ENCODE measurements around the gene GGTA1.
A peak's percentile ranks its signal among the peaks of the same experiment; 100 is the strongest.
"Not testable (repeated sequence)": the region's sequence is repeated elsewhere in the genome, so short reads cannot be mapped to it uniquely, and the experiment has no call there.

The GGTA1 gene

GRCh38 chr9:121499427-121500164 lies at the start of gene GGTA1:
TSS of gene GGTA1 (minus strand) at chr9:121499844. CDS start at chr9:121467922, 31,922 bp downstream.
- peak; percentile 11 for DNase-seq

GRCh38 chr9:121548666-121549065 lies 49.0 kb upstream of the GGTA1 start:
- DNase-seq, result no peak

- DNase-seq, result peak; percentile 84
Observed at GRCh38 chr9:121545875-121546423, 46.3 kb upstream of the GGTA1 start.

GRCh38 chr9:121545150-121545874 lies 45.7 kb upstream of the GGTA1 start:
- no peak for DNase-seq

DNA sequence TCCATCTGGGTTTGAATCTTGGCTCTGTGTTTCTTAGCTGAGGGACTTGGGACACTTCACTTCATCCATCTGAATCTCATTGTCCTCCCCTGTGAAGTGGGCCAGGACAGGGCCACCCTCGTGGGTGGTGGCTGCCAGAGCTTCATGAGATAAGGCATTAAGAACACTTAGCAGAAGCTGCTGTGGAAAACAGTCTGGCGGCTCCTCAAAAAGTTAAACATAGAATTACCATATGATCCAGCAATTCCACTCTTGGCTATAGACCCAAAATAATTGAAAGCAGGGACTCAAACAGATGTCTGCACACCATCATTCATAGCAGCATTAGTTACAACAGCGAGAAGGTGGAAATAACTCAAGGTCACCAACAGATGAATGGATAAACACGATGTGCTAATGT lies 42.4 kb upstream of the GGTA1 start:
- no peak for DNase-seq

DNA sequence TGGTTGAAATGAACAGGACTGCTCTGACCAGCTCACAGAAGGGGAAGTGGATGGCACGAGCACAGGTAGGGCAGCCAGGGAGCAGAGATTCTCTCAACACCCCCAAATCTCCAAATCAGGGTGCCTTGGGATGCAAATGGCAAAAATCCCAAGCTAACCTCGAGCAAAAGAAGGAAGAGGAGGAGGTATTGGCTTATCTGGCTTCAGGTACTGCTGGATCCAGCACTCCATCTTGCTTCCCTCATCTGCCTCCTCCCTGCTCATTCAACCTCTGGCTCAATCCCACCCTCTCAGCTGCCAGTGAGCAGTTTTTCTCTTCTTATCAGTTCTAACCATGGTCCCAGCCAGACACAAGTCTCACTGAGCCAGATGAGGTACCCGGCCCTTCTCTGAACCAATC lies 41.6 kb upstream of the GGTA1 start:
- no peak for DNase-seq

DNA sequence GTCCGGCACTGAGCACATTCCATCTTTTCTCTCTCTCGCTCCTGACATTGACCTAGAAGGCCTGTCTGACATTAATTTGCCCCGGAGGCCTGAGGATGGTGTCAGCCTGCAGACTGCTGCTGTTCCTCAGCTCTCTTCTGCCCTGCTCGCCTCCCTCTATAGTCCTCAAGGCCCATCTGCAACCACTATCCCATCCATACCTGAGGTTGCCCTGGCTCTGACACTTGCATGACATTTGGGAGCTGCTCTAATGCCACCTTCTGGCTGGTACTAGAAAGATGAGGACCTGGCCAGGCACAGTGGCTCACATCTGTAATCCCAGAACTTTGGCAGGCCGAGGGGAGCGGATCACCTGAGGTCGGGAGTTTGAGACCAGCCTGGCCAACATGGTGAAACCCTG lies 38.6 kb upstream of the GGTA1 start:
- DNase-seq, result no peak

GRCh38 chr9:121537283-121537682 lies 37.6 kb upstream of the GGTA1 start:
- no peak for DNase-seq

DNA sequence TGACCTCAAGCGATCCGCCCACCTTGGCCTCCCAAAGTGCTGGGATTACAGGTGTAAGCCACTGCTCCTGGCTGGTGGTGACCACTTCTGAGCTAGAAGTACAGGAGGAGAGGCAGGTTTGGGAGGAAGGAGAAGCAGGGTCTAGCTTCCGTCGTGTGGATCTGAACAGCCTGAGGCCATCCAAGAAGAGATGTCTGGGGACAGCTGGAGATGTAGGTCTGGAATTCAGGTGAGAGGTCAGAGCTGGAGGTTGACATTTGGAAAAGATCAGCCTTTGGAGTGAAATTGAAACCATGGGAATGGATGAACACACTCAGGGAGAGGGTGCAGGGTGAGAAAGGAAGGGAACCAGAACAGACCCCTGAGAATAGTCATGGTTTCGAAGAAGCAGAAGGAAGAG lies 33.2 kb upstream of the GGTA1 start:
- DNase-seq, result no peak

GRCh38 chr9:121529237-121529987 lies 29.8 kb upstream of the GGTA1 start:
- peak; percentile 98 for DNase-seq

- no peak for DNase-seq
Observed at GRCh38 chr9:121528642-121529041, 29.0 kb upstream of the GGTA1 start.

DNA sequence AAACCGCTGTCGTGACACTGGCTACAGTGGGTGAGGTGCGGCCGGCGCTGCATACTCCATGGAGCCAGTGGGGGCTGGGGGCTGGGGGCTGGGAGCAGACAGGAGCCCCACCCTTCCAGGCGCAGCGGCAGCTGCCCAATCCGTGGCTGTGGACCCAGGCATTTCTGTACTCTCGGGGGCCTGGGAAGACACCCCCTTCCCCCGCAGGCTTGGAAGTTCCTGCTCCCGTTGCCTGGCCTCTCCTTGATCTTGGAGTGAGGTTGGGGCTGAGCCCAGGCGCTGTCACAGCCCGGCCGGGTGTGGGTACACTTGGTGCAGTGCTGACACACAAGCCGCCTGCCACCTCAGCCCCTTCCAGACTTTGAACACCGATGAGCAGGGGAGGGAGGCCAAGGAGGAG lies 27.7 kb upstream of the GGTA1 start:
- no peak for DNase-seq

GRCh38 chr9:121519688-121520087 lies 20.0 kb upstream of the GGTA1 start:
- DNase-seq, result not testable (repeated sequence)

DNA sequence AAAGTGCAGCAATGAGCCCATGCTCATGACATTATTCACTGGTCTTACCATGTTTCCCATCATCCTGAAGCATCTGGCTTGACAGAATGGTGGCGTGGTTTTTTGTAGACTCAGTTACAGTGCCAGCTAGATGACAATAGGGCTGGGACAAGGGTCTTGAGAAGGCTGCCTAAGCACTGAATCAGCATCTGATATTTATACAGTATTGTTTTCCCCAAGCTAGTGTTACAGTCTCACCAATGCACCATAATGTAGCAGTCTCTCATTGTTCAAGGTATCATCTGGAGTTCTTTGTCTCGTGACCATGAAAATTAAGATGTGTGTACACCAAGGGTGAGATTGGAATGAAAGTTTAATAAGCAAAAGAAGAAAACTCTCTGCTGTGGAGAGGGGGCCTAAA lies 19.0 kb upstream of the GGTA1 start:
- DNase-seq, result no peak

DNA sequence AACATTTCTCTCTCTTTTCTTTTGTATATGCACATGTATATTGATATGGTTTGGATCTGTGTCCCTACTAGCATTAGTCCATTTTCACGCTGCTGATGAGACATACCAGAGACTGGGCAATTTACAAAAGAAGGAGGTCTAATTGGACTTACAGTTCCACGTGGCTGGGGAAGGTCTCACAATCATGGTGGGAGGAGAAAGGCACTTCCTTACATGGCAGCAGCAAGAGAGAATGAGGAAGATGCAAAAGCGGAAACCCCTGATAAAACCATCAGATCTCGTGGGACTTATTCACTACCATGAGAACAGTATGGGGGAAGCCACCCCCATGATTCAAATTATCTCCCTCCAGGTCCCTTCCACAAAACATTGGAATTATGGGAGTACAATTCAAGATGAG lies 13.5 kb upstream of the GGTA1 start:
- DNase-seq, result not testable (repeated sequence)

DNA sequence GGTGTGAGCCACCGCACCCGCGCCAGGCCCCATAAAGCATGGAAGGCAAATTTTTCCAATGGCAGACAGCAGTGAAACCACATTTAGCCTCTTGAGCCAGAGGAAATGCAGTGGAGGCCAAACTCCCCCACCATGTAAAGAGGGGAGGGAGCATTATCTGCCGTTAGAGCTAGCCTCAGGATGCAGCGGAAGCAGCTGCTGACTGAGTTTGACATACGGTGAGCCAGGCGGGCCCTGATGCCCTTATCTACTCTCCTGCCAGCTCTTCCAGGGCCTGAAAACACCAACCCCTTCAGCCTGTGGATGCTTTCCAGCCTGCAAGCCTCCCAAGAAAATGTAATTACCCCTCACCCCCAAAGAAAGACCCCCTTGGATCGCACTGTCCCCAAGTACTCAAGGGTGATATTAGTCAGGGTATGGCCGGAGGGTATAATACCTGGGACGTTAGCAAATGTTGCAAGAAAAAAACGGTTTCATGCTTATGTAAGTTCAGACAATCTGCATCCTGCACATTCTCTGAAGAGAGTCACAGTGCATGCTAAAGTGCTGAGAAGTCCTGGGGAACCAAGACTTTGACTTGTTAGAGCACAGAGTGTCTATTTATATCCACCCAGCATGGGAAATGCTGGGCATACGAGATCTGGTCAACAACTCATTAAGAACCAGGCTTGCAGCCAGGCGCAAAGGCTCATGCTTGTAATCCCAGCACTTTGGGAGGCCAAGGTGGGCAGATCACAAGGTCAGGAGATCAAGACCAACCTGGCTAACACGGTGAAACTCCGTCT lies 11.3 kb upstream of the GGTA1 start:
- DNase-seq, result no peak

GRCh38 chr9:121509180-121509579 lies 9.5 kb upstream of the GGTA1 start:
- DNase-seq, result no peak

DNA sequence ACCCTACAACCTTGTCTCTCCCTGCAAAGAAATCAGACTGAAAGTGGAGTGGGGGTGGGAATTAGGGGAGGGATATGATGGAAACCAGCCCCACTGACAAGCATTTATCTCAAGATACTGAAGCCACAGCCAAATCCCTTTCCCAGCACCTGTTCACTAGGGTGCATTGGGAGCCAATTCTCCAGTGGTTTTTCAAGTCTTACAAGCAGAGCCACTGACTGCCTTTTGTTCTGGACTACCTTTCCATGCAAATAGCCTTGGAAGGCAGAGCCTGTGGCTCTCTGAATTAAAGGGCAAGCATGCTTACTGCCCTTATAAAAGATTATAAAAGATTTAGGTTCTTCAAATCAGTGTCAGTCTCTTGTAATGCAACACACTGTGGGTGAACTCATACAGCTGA lies 8.8 kb upstream of the GGTA1 start:
- DNase-seq, result no peak

GRCh38 chr9:121505903-121506735 lies 6.5 kb upstream of the GGTA1 start:
- DNase-seq, result no peak

DNA sequence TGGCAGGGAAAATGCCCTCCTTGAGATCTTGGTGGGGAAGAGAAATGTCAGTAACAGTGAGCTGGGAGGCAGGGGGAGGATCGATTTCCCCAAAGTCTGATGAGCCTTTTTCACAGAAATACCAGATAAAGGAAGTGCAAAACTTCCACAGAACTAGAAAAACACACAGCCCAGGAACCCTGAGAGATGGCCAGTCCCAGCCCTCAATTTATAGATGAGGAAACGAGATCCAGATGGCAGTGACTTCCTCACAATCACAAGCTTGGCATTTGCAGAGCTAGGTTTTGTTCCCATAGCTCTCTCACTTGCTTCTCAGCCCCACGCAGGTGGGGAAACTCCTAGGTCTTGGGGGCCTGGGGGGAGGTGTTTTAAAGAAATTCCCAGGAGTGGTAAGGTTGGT lies 3.8 kb upstream of the GGTA1 start:
- no peak for DNase-seq

DNA sequence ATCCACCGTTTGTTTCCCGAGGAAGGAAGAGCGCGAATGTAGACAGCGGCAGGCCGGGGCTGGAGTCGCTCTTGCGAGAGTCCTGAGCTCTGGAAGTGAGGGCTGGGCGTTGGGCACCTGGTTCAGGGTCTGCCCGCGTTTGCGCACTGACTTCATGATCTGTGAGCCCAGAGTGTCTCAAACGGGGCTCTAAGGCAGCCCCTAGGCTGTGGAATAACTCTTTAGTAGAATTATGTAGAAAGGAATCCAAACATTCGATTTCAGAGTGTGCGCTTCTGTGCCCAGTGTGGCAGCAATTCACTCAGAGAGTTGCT lies 478 bp upstream of the GGTA1 start:
- no peak for DNase-seq

GRCh38 chr9:121499177-121499426 lies 542 bp downstream of the GGTA1 start:
- DNase-seq, result no peak
